IPS-NIHi11 (cell line): ENCODE data around the gene IFT88.

ENCODE experiments used
- DNase-seq: peaks from one replicate; pipeline ENCODE4 v3.0.0; 2012; ENCODE audit warnings: mixed read lengths, low spot score

Gene IFT88

DNA sequence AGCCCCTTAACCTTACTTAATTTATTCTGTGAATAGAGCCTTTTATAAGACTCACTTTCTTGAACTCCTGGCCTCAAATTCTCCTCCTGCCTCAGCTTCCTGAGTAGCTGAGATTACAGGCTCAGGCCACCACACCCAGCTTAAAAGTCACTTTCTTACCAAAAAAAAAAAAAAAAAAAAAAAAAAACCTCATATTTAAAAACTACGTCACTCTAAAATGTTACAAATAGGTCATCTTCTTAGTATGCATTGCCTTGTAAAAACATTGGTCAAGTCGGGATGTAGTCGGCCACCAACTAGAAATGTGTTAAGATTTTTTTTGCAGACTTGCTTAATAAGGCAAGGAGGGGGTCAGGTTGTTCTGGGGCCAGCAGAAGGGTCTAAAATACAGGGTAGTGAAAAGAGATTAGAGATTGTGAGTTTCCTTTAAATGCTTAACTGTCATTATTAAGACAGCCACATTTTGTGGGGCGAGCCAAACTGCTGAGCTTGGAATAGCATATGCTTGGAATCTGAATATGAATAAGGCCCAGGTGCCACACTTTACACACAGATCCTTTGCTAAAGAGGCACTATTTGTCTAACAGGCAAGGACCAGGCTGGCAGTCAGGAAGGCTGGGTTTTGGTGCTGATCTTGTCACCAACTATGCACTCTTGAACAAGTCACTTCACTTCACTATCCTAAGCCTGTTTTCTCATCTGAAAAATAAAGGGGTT is 120.1 kb downstream of the IFT88 start:
- no peak for DNase-seq

GRCh38 chr13:20689291-20689690 is 122.3 kb downstream of the IFT88 start:
- no peak for DNase-seq

- no peak for DNase-seq
Measured at GRCh38 chr13:20691616-20692015, 124.7 kb downstream of the IFT88 start.

DNA sequence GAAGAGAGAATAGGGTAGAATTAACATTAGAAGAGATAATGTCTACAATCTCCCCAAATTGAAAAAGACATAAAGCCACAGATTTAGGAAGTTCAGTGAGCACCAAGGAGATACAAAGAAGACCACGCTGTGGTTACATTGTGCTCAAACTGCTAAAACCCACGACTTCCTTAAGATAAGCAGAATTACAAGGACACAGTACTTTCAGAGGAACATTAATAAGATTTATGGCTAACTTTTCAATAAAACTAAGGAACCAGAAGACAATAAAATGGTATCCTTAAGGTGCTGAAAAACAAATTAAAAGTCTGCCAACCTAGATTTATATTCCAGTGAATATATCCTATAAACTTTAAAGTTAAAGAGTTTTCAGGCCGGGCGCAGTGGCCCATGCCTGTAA is 129.1 kb downstream of the IFT88 start:
- DNase-seq, result no peak

DNA sequence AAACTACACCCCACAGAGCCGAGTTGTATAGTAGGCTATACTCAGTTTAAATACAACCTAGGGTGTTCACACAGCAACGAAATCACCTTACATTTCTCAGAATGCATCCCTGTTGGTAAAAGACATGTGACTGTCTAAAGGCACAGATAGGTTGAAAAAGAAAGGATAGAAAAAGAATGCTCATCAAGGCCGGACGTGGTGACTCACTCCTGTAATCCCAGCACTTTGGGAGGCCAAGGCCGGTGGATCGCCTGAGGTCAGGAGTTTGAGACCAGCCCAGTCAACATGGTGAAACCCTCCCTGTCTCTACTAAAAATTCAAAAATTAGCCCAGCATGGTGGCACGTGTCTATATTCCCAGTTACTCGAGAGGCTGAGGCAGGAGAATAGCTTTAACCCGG is 132.8 kb downstream of the IFT88 start:
- DNase-seq, result no peak

DNA sequence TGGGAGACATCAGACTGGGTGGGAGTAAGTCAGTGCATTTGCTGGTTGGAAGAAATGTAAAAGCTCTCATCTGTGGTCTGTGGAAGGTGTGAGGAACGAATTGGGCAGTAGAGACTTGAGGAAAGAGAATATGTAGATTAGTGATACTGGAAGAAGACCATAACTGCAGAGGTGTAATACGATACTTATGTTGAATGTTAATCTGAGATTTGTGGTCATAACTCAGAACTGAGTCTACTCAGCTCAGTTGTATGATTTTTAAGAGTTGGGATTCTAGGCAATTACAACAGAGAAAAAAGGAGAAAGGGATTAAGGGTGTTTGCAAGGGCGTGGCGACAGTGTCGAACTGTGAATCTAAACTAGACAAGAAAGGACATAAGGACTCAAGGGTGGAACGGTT is 133.3 kb downstream of the IFT88 start:
- DNase-seq, result no peak

DNA sequence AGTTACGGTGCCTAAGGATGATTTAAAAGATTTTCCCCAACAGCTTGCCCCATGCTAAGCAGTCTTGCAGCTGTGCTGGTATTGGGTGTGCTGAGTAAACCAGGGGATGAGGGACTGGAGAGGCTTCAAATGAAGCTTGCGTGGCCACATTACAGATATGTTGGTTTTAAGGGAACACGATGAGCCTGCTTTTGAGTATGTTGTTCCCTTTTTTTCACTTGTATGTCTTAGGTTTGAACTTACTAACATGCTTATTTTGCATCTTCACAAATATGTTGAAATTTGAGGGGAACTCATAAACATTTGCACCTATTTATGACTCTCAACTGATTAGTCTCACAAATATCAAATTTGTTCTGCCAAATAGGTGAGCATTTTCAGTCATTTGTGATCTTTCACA is 134.5 kb downstream of the IFT88 start:
- DNase-seq, result no peak

DNA sequence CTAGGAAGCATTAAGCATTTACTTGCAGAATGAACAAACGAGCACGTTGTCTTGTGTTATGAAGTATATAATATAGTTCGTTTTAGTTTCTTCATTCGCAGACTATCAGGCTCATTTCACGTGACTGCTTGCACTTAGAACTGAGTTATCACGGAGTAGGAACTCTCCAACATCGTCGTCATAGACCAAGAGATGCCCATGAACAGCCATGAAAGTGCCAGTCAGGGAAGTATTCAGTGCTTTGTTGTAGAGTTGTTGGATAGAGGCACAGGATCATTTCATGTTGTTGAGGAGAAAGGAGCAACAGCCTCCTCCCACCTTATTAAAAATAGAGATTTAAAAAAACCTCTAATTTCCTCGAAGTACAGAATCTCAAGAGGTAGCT is 135.6 kb downstream of the IFT88 start:
- no peak for DNase-seq

DNA sequence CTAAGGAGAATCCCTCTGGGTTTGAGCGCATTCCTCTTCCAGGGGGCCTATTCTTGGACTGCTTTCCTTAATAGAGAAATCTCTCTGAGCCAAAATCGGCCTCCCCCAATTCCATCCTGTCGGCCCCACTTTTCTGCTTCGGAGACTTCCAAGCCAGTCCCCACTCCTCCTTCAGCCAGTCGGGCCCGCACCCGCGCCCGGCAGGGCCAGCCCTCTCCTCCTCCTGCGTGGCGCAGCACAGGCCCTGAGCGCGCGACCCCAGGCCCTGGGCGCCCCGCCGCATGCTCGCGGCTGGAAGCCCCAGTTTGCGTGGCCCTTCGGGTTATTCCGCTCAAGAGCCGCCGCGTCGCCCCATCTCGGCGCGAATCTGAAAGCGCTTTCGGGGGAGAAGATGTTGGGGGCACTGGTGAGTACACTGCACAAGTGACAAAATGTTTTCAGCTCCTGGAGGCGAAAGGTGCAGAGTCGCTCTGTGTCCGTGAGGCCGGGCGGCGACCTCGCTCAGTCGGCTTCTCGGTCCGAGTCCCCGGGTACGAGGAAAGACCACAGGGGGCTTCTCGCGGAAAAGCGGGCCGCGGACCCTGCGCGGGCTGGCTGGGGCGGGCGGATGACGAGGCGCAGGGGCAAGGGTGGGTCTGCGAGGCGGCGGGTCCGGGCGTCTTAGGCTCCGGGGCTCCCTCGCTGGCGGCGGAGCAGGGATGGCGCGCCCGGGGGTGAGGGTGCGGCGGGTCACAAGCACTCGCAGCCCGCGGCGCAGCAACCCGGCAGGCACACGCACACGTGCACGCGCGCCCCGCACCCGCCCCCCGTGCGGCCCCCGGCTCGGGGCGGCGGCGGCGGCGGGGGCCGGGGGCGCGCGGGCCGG is 136.2 kb downstream of the IFT88 start, which contains the start of gene IL17D:
Gene IL17D (plus strand): TSS at position 785 of the 865 bp plus-strand sequence. CDS start 303 bp downstream, outside the sequence.
- peak; percentile 67 for DNase-seq

GRCh38 chr13:20703780-20704458 is 137.0 kb downstream of the IFT88 start:
- peak; percentile 95 for DNase-seq

GRCh38 chr13:20704459-20705069 is 137.6 kb downstream of the IFT88 start:
- no peak for DNase-seq

DNA sequence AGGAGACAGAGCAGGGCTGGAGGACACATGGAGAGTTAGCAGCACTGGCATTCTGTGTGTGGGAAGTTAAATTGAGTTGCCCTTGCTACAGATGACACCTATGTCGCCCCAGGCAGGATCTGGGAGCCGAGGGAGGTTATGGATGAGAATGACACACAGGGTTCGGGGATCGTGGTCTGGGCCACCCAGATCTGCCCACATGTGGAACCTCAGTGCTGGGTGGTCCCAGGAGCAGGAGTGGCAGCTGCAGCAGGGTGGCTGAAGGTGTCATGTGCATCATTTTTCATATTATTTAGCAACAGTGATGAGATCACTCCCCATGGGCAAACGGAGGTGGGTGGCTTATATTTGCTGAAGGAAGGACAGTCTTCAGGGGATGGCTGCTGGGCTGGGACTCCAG is 139.7 kb downstream of the IFT88 start:
- DNase-seq, result no peak

DNA sequence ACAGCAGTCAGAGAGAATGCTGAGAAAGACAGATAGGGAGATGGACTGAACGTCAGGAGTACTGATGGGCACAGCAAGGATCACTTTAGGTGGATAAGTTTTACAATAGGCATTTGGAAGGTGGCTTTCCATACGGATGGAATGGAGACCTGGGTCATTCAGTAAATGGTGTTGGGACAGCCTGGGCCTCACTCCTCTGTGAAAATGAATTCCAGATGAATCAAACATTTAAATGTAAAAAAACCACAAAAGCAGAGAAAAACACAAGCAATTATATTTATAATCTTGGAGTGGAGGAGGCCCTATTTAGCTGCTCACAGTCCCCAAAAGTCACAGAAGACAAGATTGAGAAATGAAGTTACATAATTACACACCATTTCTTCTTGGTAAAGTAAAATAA is 141.3 kb downstream of the IFT88 start:
- no peak for DNase-seq

- no peak for DNase-seq
Measured at GRCh38 chr13:20709369-20709768, 142.4 kb downstream of the IFT88 start.

GRCh38 chr13:20709782-20710181 is 142.8 kb downstream of the IFT88 start:
- DNase-seq, result no peak

GRCh38 chr13:20711301-20712044 is 144.5 kb downstream of the IFT88 start:
- DNase-seq, result peak; percentile 33

GRCh38 chr13:20713014-20713376 is 146.0 kb downstream of the IFT88 start:
- DNase-seq, result no peak

DNA sequence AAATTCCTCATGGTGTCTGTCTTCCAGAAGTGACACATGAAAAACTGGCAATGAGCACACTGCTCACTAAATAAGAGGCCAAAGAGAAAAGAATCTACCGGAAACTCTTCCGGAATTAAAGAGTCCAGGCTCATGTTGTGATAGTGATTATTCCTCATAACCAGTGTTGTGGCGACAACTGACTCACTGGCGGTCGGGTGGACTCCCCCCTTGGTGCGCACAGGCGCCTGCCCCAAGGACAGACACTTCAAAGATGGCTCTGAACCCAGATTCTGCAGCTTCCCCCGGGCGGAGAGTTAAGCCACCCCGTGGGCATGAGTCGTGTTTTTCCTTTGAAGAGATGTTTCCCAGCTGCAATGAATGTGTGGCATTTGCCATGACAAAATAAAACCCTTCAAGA is 146.8 kb downstream of the IFT88 start:
- DNase-seq, result no peak

GRCh38 chr13:20714161-20714560 is 147.2 kb downstream of the IFT88 start:
- DNase-seq, result no peak

DNA sequence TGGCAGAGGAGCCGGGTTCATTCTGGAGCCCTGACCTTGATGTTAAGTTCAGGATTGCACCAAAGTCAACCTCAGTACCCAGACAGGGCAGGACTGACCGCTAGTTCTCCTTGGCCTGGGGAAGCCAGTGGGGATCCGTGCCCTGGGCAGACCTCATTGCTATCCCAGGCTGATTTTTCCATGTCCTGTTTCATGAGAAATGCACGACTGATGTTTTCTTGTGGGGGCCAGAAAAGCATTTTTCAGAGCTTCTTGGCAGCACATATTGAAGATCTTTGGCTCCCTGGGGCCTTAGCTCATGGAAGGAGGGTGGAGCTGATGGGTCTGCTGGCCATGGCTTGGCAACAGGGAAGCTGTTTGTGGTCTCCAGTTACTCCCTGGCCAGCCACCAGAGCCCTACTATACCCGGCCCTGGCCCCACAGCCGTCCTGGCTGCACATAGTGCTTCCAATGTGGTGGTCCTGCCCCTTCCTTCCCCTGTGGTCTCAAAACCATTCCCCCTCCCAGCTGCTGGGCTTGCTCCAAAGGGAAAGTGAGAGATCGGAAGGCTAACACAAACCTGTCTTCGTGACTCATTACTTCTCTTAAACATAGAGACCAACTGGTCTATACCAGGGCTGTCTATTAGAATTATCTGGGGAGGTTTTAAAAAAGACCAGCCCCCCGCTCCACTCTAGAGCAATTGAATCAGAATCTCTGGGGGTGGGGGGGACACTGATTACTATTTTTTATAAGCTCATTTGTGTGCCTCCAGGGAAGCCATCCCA is 147.8 kb downstream of the IFT88 start:
- DNase-seq, result no peak

DNA sequence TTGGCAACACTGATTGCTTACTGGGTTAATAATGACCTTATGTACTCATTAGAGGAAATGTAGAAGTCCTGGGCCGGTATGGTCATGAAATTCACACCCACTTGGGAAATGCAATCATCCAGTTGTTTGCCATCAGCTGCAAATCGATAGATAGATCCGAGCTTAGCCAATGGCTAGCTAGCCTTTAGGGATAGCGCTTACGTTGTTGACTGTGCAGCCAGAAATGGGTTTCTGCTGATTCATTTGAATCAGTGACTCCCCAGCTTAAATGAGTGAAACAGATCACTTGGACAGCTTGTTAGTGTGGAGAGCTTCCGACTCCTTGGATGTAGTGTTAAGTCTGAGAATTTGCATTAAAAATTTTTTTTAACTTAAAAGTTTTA is 148.4 kb downstream of the IFT88 start:
- DNase-seq, result no peak
